K562 (cell line): ENCODE data around the gene DEDD2.

Experiments used
- CEBPB ChIP-seq: fragments of 450-650 bp; IDR thresholded peaks from 2 replicates; pipeline ENCODE4 v1.6.1; 2016; ENCODE audit warnings: missing genetic modification characterization, missing compliant biosample characterization
- CTCF ChIP-seq, 3 experiments: IDR thresholded peaks in 2 of 3; conservative IDR thresholded peaks in 1 of 3; 2 replicates each; pipeline ENCODE4 v1.5.1; 2011 to 2012; ENCODE audit warnings: low read length in 3 of 3, mild to moderate bottlenecking in 3 of 3, control low read depth in 2 of 3, improper control_type of control experiment in 1 of 3, inconsistent platforms in 1 of 3, low read depth in 1 of 3, mixed read lengths in 1 of 3, moderate library complexity in 1 of 3; ENCODE audit not compliant: insufficient read depth in 2 of 3
- POLR2AphosphoS5 ChIP-seq: IDR thresholded peaks from 2 replicates; pipeline ENCODE4 v1.6.1; 2011; ENCODE audit warnings: mild to moderate bottlenecking, low read depth, low read length, moderate library complexity; ENCODE audit not compliant: control insufficient read depth, insufficient read depth
- SP1 ChIP-seq: sonication (generic); formaldehyde crosslinking; IDR thresholded peaks from 2 replicates; pipeline ENCODE4 v1.8.1; 2022; ENCODE audit warnings: mild to moderate bottlenecking, missing genetic modification reagents
- TAF7 ChIP-seq: fragments of 450-650 bp; IDR thresholded peaks from 2 replicates; pipeline ENCODE4 v1.6.1; 2016; ENCODE audit warnings: missing genetic modification characterization, missing compliant biosample characterization
- TRIM28 ChIP-seq: fragments of 450-650 bp; IDR thresholded peaks from 2 replicates; pipeline ENCODE4 v1.6.1; 2017
- ZBED1 ChIP-seq: IDR thresholded peaks from 2 replicates; pipeline ENCODE4 v1.6.1; 2014
- ZNF3 ChIP-seq: fragments of 250-450 bp; sonication (Bioruptor Pico); IDR thresholded peaks from 2 replicates; pipeline ENCODE4 v1.5.0; 2021; ENCODE audit warnings: mild to moderate bottlenecking, moderate library complexity

GRCh38 chr19:42234364-42234763, 16.9 kb upstream of the DEDD2 start:
- no peak for TF ChIP-seq POLR2AphosphoS5
- no peak for TF ChIP-seq TAF7 (tag)
- no peak for TF ChIP-seq CTCF (IDR thresholded peaks at IDR 0.05 in 2 of 3, conservative IDR thresholded peaks at IDR 0.05 in 1 of 3; ENCODE audit: insufficient read depth in 2 of 3, low read depth in 1 of 3, low read length in 3 of 3)
- no peak for TF ChIP-seq TRIM28
- no peak for TF ChIP-seq ZBED1
- TF ChIP-seq ZNF3 (CRISPR knock-in tag) = no peak
- no peak for TF ChIP-seq SP1 (CRISPR knock-in tag)
- TF ChIP-seq CEBPB (tag) = no peak
